Erythroblast (primary cell): ENCODE data around the gene CAMKK1.
"Not testable (repeated sequence)": the region's sequence is repeated elsewhere in the genome, so short reads cannot be mapped to it uniquely, and the experiment has no call there.

Source experiments
- DNase-seq, 2 experiments: peaks; one replicate each; lab custom pipeline; 2025; lab: John Stamatoyannopoulos, UW
- GATA1 ChIP-seq: IDR thresholded peaks from 2 replicates; pipeline ENCODE4 v1.6.1; 2011; ENCODE audit warnings: low read depth, mild to moderate bottlenecking, control low read depth, low read length, moderate library complexity
- POLR2A ChIP-seq: IDR thresholded peaks from 2 replicates; pipeline ENCODE4 v1.6.1; 2011; ENCODE audit warnings: mild to moderate bottlenecking, low read length

Gene CAMKK1

GRCh38 chr17:3870871-3871306 is 22.0 kb downstream of the CAMKK1 start:
- DNase-seq: peak; percentile 40 to 66
- TF ChIP-seq GATA1 (no peak), POLR2A (no peak)

GRCh38 chr17:3867606-3868005 is 25.2 kb downstream of the CAMKK1 start:
- TF ChIP-seq POLR2A: no peak
- DNase-seq: no peak

- TF ChIP-seq GATA1: no peak
- TF ChIP-seq POLR2A: no peak
- DNase-seq: no peak
Observed at GRCh38 chr17:3867106-3867505, 25.7 kb downstream of the CAMKK1 start.

- DNase-seq: no peak
- no peak for TF ChIP-seq POLR2A
- no peak for TF ChIP-seq GATA1
Observed at GRCh38 chr17:3866276-3866675, 26.6 kb downstream of the CAMKK1 start.

GRCh38 chr17:3865176-3865575 is 27.7 kb downstream of the CAMKK1 start:
- TF ChIP-seq POLR2A (no peak), GATA1 (no peak)
- DNase-seq: no peak

- DNase-seq: no peak
- TF ChIP-seq GATA1 (no peak), POLR2A (no peak)
Observed at GRCh38 chr17:3864534-3864933, 28.3 kb downstream of the CAMKK1 start.

- TF ChIP-seq GATA1 (no peak), POLR2A (no peak)
- DNase-seq: no peak
Observed at GRCh38 chr17:3861761-3862681, 30.8 kb downstream of the CAMKK1 start.

GRCh38 chr17:3860939-3861700 is 31.7 kb downstream of the CAMKK1 start:
- TF ChIP-seq GATA1 (no peak), POLR2A (no peak)
- no peak for DNase-seq

- TF ChIP-seq POLR2A (no peak), GATA1 (no peak)
- no peak for DNase-seq
Observed at GRCh38 chr17:3859940-3860339, 32.9 kb downstream of the CAMKK1 start.

- DNase-seq: no peak
- TF ChIP-seq GATA1 (no peak), POLR2A (no peak)
Observed at GRCh38 chr17:3857261-3858105, 35.4 kb downstream of the CAMKK1 start.

GRCh38 chr17:3854204-3854603 is 38.6 kb downstream of the CAMKK1 start:
- DNase-seq: not testable (repeated sequence)

GRCh38 chr17:3852561-3852960 is 40.3 kb downstream of the CAMKK1 start:
- TF ChIP-seq POLR2A (no peak), GATA1 (no peak)

GRCh38 chr17:3851461-3852100 is 41.3 kb downstream of the CAMKK1 start:
- TF ChIP-seq POLR2A (no peak), GATA1 (no peak)
- no peak for DNase-seq

More at GRCh38 chr17:3852561-3852960, 40.3 kb downstream of the CAMKK1 start:
- no peak for DNase-seq
